Measurements from ENCODE around the gene NDST4.

DNA sequence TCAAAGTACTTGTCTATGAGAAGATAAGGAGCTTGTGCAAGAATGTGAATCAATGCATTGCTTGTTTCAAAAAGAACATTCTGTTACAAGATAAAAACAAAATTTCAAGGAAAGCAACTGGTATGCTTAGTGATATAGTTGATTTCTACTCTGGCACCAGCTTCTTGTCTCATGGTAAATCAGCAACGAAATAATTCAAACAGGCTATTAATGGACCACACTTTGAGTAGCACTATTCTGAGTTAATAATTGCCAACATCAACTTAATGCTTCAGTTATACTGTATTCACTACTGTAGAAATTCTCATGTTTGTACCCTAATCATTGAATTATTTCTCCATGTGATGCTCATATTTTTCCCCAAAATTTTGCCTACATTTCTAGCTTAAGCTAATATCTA, 252.6 kb downstream of the NDST4 start:
- TF ChIP-seq, protein P1, sequence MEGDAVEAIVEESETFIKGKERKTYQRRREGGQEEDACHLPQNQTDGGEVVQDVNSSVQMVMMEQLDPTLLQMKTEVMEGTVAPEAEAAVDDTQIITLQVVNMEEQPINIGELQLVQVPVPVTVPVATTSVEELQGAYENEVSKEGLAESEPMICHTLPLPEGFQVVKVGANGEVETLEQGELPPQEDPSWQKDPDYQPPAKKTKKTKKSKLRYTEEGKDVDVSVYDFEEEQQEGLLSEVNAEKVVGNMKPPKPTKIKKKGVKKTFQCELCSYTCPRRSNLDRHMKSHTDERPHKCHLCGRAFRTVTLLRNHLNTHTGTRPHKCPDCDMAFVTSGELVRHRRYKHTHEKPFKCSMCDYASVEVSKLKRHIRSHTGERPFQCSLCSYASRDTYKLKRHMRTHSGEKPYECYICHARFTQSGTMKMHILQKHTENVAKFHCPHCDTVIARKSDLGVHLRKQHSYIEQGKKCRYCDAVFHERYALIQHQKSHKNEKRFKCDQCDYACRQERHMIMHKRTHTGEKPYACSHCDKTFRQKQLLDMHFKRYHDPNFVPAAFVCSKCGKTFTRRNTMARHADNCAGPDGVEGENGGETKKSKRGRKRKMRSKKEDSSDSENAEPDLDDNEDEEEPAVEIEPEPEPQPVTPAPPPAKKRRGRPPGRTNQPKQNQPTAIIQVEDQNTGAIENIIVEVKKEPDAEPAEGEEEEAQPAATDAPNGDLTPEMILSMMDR (IDR thresholded peaks at IDR 0.05) = no peak
- TF ChIP-seq EZH2 (IDR thresholded peaks at IDR 0.05) = no peak
- no peak for TF ChIP-seq EZH2phosphoT487 (IDR thresholded peaks at IDR 0.05)
